ENCODE measurements around the gene AGBL3. TPM values are rescaled to one million over a fixed set of nuclear protein-coding genes. Genes with fewer than 3 reads are reported as not detected.
"Not testable (repeated sequence)": the region's sequence is repeated elsewhere in the genome, so short reads cannot be mapped to it uniquely, and the experiment has no call there.

The AGBL3 gene
- total RNA-seq, 4 donors from 2014 or later = 0.49 to 2.4 (median 0.94) TPM; not detected in 1

- TF ChIP-seq POLR2AphosphoS5 (IDR thresholded peaks at IDR 0.05) (no peak), CTCF (IDR thresholded peaks at IDR 0.05) (no peak), POLR2A (IDR thresholded peaks at IDR 0.05) (no peak), EP300 (IDR thresholded peaks at IDR 0.05) (no peak)
- WGBS = 79% methylated on average over 2 of the region's 2 CpGs
- DNase-seq (ENCODE audit: low spot score in 2 of 2) = no peak
- H3K36me3 ChIP-seq = no peaks in the 10 kb centered on the region
- no peak overlapping the region for H3K4me3 ChIP-seq
- no peaks in the 10 kb centered on the region for H3K4me1 ChIP-seq
- H3K27ac ChIP-seq = no peak overlapping the region
- no peaks in the 10 kb centered on the region for H3K27me3 ChIP-seq
- no peaks in the 10 kb centered on the region for H3K9me3 ChIP-seq
Measured at GRCh38 chr7:135035252-135035651, 48.9 kb downstream of the AGBL3 start.

GRCh38 chr7:135067017-135067416 is 80.7 kb downstream of the AGBL3 start:
- WGBS = 94% methylated on average over 11 of the region's 12 CpGs
- H3K36me3 ChIP-seq; DNase-seq (ENCODE audit: low spot score in 2 of 2); H3K27ac ChIP-seq; H3K27me3 ChIP-seq; H3K9me3 ChIP-seq; H3K4me3 ChIP-seq; H3K4me1 ChIP-seq: not testable (repeated sequence)

- TF ChIP-seq POLR2A (IDR thresholded peaks at IDR 0.05) (no peak), POLR2AphosphoS5 (IDR thresholded peaks at IDR 0.05) (no peak), CTCF (IDR thresholded peaks at IDR 0.05) (no peak), EP300 (IDR thresholded peaks at IDR 0.05) (no peak)
Measured at GRCh38 chr7:135074096-135074495, 87.8 kb downstream of the AGBL3 start.

GRCh38 chr7:135074531-135074930 is 88.2 kb downstream of the AGBL3 start:
- 93% methylated on average over 1 of the region's 1 CpG for WGBS

More at GRCh38 chr7:135074096-135074495, 87.8 kb downstream of the AGBL3 start:
- no peaks in the 10 kb centered on the region for H3K4me1 ChIP-seq
- no peaks in the 10 kb centered on the region for H3K36me3 ChIP-seq
- H3K27me3 ChIP-seq = no peaks in the 10 kb centered on the region
- no peak overlapping the region for H3K27ac ChIP-seq
- no peak for DNase-seq (ENCODE audit: low spot score in 2 of 2)
- no peaks in the 10 kb centered on the region for H3K9me3 ChIP-seq
- 81% methylated on average over 1 of the region's 1 CpG for WGBS
- no peak overlapping the region for H3K4me3 ChIP-seq

GRCh38 chr7:135075716-135076115 is 89.4 kb downstream of the AGBL3 start:
- Histone ChIP-seq H3K4me1 (no peaks in the 10 kb centered on the region), H3K4me3 (no peak overlapping the region), H3K36me3 (no peaks in the 10 kb centered on the region), H3K27ac (no peak overlapping the region), H3K9me3 (no peaks in the 10 kb centered on the region), H3K27me3 (no peaks in the 10 kb centered on the region)
- TF ChIP-seq POLR2AphosphoS5 (IDR thresholded peaks at IDR 0.05) (no peak), EP300 (IDR thresholded peaks at IDR 0.05) (no peak), CTCF (IDR thresholded peaks at IDR 0.05) (no peak), POLR2A (IDR thresholded peaks at IDR 0.05) (no peak)
- 80% methylated on average over 3 of the region's 3 CpGs for WGBS
- no peak for DNase-seq (ENCODE audit: low spot score in 2 of 2)

More at GRCh38 chr7:135074531-135074930, 88.2 kb downstream of the AGBL3 start:
- Histone ChIP-seq H3K27ac (no peak overlapping the region), H3K27me3 (no peaks in the 10 kb centered on the region), H3K4me1 (no peaks in the 10 kb centered on the region), H3K36me3 (no peaks in the 10 kb centered on the region), H3K4me3 (no peak overlapping the region), H3K9me3 (no peaks in the 10 kb centered on the region)
- no peak for DNase-seq (ENCODE audit: low spot score in 2 of 2)
- TF ChIP-seq POLR2AphosphoS5 (IDR thresholded peaks at IDR 0.05) (no peak), POLR2A (IDR thresholded peaks at IDR 0.05) (no peak), CTCF (IDR thresholded peaks at IDR 0.05) (no peak), EP300 (IDR thresholded peaks at IDR 0.05) (no peak)

- no peaks in the 10 kb centered on the region for H3K9me3 ChIP-seq
- H3K4me3 ChIP-seq = no peak overlapping the region
- no peaks in the 10 kb centered on the region for H3K27me3 ChIP-seq
- TF ChIP-seq CTCF (IDR thresholded peaks at IDR 0.05) = no peak
- TF ChIP-seq POLR2AphosphoS5 (IDR thresholded peaks at IDR 0.05) = no peak
- no peak for TF ChIP-seq EP300 (IDR thresholded peaks at IDR 0.05)
- no peak for DNase-seq (ENCODE audit: low spot score in 2 of 2)
- H3K27ac ChIP-seq = no peak overlapping the region
- no peaks in the 10 kb centered on the region for H3K4me1 ChIP-seq
- H3K36me3 ChIP-seq = no peaks in the 10 kb centered on the region
- 94% methylated on average over 4 of the region's 4 CpGs for WGBS
Measured at GRCh38 chr7:135076882-135077281, 90.6 kb downstream of the AGBL3 start.

All from suprapubic skin (tissue), 4 donors.